GM23338 (cell line): Measurements from ENCODE around the gene ERVMER34-1.

ENCODE experiments used
- CREB1 ChIP-seq: fragments of 250-450 bp; sonication (Bioruptor Pico); IDR thresholded peaks from 2 replicates; pipeline ENCODE4 v1.5.0; 2020; ENCODE audit warnings: low read depth, mild to moderate bottlenecking, moderate library complexity
- EZH2 ChIP-seq: fragments of 200-600 bp; sonication (generic); IDR thresholded peaks from one replicate; pipeline ENCODE4 v1.8.0; 2017; ENCODE audit warnings: antibody characterized with exemption, mild to moderate bottlenecking, low read depth; ENCODE audit not compliant: unreplicated experiment
- EZH2phosphoT487 ChIP-seq: fragments of 200-600 bp; sonication (generic); IDR thresholded peaks from one replicate; pipeline ENCODE4 v1.8.1; 2018; ENCODE audit warnings: antibody characterized with exemption; ENCODE audit not compliant: unreplicated experiment
- JUNB ChIP-seq: IDR thresholded peaks from one replicate; pipeline ENCODE4 v1.6.1; 2016; ENCODE audit warnings: antibody characterized with exemption; ENCODE audit not compliant: unreplicated experiment
- NANOG ChIP-seq: IDR thresholded peaks from 2 replicates; pipeline ENCODE4 v1.6.1; 2016; ENCODE audit warnings: antibody characterized with exemption, borderline replicate concordance
- POLR2AphosphoS5 ChIP-seq: IDR thresholded peaks from 2 replicates; pipeline ENCODE4 v1.6.1; 2016; ENCODE audit warnings: antibody characterized with exemption, low read depth
- ZNF114 ChIP-seq: fragments of 250-450 bp; sonication (Bioruptor Pico); IDR thresholded peaks from 2 replicates; pipeline ENCODE4 v1.5.0; 2020; ENCODE audit warnings: mild to moderate bottlenecking, moderate library complexity
- ZNF331 ChIP-seq: fragments of 250-450 bp; sonication (Bioruptor Pico); IDR thresholded peaks from 2 replicates; pipeline ENCODE4 v1.5.0; 2020; ENCODE audit warnings: low read depth, mild to moderate bottlenecking, moderate library complexity
- TF ChIP-seq, protein P1 (sequence below), 2 experiments: fragments of 200-600 bp in 1 of 2; sonication (generic) in 1 of 2; conservative IDR thresholded peaks; 2 replicates each; pipeline versions ENCODE4 v1.5.1 to v1.6.1; 2016 to 2017; ENCODE audit warnings: antibody characterized with exemption in 2 of 2, low read depth in 2 of 2, mild to moderate bottlenecking in 2 of 2, moderate library complexity in 1 of 2
- TF ChIP-seq, protein P2 (sequence below): IDR thresholded peaks from one replicate; pipeline ENCODE4 v1.6.1; 2018; ENCODE audit warnings: antibody characterized with exemption; ENCODE audit not compliant: unreplicated experiment
- TF ChIP-seq, protein P3 (sequence below): IDR thresholded peaks from 2 replicates; pipeline ENCODE4 v1.6.1; 2016; ENCODE audit warnings: antibody characterized with exemption
- TF ChIP-seq, protein P4 (sequence below): fragments of 250-450 bp; sonication (Bioruptor Pico); IDR thresholded peaks from 2 replicates; pipeline ENCODE4 v1.5.0; 2020; ENCODE audit warnings: mild to moderate bottlenecking, moderate library complexity

DNA sequence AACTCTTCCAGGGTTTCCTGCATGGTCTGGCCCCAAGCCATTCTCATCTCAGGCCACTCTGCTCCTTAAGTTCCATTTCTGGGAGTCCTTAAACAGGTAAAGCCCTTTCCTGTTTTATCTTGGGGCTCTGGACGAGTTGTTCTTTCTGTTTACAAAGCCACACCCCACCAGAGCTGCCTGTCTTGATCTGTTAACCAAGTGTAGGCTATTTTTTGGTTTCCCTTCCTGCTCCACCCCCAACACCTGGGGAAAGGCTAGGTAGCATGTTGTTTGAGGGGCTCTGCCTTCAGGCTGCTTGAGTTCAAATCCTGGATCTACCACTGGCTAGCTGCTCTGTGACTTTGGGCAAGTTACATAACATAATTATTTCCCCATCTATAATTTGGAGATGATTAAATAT, 40.0 kb downstream of the ERVMER34-1 start:
- TF ChIP-seq, protein P1, sequence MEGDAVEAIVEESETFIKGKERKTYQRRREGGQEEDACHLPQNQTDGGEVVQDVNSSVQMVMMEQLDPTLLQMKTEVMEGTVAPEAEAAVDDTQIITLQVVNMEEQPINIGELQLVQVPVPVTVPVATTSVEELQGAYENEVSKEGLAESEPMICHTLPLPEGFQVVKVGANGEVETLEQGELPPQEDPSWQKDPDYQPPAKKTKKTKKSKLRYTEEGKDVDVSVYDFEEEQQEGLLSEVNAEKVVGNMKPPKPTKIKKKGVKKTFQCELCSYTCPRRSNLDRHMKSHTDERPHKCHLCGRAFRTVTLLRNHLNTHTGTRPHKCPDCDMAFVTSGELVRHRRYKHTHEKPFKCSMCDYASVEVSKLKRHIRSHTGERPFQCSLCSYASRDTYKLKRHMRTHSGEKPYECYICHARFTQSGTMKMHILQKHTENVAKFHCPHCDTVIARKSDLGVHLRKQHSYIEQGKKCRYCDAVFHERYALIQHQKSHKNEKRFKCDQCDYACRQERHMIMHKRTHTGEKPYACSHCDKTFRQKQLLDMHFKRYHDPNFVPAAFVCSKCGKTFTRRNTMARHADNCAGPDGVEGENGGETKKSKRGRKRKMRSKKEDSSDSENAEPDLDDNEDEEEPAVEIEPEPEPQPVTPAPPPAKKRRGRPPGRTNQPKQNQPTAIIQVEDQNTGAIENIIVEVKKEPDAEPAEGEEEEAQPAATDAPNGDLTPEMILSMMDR (conservative IDR thresholded peaks at IDR 0.05; ENCODE audit: low read depth in 2 of 2) = no peak
- TF ChIP-seq EZH2 (no peak), EZH2phosphoT487 (no peak), NANOG (no peak), POLR2AphosphoS5 (no peak), JUNB (no peak), ZNF331 (CRISPR knock-in tag) (no peak), CREB1 (no peak), ZNF114 (no peak)
- TF ChIP-seq, protein P2, sequence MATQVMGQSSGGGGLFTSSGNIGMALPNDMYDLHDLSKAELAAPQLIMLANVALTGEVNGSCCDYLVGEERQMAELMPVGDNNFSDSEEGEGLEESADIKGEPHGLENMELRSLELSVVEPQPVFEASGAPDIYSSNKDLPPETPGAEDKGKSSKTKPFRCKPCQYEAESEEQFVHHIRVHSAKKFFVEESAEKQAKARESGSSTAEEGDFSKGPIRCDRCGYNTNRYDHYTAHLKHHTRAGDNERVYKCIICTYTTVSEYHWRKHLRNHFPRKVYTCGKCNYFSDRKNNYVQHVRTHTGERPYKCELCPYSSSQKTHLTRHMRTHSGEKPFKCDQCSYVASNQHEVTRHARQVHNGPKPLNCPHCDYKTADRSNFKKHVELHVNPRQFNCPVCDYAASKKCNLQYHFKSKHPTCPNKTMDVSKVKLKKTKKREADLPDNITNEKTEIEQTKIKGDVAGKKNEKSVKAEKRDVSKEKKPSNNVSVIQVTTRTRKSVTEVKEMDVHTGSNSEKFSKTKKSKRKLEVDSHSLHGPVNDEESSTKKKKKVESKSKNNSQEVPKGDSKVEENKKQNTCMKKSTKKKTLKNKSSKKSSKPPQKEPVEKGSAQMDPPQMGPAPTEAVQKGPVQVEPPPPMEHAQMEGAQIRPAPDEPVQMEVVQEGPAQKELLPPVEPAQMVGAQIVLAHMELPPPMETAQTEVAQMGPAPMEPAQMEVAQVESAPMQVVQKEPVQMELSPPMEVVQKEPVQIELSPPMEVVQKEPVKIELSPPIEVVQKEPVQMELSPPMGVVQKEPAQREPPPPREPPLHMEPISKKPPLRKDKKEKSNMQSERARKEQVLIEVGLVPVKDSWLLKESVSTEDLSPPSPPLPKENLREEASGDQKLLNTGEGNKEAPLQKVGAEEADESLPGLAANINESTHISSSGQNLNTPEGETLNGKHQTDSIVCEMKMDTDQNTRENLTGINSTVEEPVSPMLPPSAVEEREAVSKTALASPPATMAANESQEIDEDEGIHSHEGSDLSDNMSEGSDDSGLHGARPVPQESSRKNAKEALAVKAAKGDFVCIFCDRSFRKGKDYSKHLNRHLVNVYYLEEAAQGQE = no peak
- TF ChIP-seq, protein P3, sequence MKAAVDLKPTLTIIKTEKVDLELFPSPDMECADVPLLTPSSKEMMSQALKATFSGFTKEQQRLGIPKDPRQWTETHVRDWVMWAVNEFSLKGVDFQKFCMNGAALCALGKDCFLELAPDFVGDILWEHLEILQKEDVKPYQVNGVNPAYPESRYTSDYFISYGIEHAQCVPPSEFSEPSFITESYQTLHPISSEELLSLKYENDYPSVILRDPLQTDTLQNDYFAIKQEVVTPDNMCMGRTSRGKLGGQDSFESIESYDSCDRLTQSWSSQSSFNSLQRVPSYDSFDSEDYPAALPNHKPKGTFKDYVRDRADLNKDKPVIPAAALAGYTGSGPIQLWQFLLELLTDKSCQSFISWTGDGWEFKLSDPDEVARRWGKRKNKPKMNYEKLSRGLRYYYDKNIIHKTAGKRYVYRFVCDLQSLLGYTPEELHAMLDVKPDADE = no peak
- TF ChIP-seq, protein P4, sequence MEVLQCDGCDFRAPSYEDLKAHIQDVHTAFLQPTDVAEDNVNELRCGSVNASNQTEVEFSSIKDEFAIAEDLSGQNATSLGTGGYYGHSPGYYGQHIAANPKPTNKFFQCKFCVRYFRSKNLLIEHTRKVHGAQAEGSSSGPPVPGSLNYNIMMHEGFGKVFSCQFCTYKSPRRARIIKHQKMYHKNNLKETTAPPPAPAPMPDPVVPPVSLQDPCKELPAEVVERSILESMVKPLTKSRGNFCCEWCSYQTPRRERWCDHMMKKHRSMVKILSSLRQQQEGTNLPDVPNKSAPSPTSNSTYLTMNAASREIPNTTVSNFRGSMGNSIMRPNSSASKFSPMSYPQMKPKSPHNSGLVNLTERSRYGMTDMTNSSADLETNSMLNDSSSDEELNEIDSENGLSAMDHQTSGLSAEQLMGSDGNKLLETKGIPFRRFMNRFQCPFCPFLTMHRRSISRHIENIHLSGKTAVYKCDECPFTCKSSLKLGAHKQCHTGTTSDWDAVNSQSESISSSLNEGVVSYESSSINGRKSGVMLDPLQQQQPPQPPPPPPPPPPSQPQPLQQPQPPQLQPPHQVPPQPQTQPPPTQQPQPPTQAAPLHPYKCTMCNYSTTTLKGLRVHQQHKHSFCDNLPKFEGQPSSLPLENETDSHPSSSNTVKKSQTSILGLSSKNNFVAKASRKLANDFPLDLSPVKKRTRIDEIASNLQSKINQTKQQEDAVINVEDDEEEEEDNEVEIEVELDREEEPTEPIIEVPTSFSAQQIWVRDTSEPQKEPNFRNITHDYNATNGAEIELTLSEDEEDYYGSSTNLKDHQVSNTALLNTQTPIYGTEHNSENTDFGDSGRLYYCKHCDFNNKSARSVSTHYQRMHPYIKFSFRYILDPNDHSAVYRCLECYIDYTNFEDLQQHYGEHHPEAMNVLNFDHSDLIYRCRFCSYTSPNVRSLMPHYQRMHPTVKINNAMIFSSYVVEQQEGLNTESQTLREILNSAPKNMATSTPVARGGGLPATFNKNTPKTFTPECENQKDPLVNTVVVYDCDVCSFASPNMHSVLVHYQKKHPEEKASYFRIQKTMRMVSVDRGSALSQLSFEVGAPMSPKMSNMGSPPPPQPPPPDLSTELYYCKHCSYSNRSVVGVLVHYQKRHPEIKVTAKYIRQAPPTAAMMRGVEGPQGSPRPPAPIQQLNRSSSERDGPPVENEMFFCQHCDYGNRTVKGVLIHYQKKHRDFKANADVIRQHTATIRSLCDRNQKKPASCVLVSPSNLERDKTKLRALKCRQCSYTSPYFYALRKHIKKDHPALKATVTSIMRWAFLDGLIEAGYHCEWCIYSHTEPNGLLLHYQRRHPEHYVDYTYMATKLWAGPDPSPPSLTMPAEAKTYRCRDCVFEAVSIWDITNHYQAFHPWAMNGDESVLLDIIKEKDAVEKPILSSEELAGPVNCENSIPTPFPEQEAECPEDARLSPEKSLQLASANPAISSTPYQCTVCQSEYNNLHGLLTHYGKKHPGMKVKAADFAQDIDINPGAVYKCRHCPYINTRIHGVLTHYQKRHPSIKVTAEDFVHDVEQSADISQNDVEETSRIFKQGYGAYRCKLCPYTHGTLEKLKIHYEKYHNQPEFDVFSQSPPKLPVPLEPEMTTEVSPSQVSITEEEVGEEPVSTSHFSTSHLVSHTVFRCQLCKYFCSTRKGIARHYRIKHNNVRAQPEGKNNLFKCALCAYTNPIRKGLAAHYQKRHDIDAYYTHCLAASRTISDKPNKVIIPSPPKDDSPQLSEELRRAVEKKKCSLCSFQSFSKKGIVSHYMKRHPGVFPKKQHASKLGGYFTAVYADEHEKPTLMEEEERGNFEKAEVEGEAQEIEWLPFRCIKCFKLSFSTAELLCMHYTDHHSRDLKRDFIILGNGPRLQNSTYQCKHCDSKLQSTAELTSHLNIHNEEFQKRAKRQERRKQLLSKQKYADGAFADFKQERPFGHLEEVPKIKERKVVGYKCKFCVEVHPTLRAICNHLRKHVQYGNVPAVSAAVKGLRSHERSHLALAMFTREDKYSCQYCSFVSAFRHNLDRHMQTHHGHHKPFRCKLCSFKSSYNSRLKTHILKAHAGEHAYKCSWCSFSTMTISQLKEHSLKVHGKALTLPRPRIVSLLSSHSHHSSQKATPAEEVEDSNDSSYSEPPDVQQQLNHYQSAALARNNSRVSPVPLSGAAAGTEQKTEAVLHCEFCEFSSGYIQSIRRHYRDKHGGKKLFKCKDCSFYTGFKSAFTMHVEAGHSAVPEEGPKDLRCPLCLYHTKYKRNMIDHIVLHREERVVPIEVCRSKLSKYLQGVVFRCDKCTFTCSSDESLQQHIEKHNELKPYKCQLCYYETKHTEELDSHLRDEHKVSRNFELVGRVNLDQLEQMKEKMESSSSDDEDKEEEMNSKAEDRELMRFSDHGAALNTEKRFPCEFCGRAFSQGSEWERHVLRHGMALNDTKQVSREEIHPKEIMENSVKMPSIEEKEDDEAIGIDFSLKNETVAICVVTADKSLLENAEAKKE (CRISPR knock-in tag) = no peak
